Type B pancreatic cell (in vitro differentiated cells): ENCODE data around the gene RNF144A. TPM values are rescaled to one million over a fixed set of nuclear protein-coding genes. Genes with fewer than 3 reads are reported as not detected.
A peak's percentile ranks its signal among the peaks of the same experiment; 100 is the strongest.

Experiments used
- DNase-seq: peaks from one replicate; pipeline ENCODE4 v3.0.0; 2021; ENCODE audit warnings: mixed read lengths; ENCODE audit not compliant: unreplicated experiment; ENCODE audit errors: extremely low spot score
- H3K27ac Mint-ChIP-seq: 2 replicates; pipeline ENCODE4 v1.8.0; 2021; ENCODE audit warnings: mild to moderate bottlenecking, mixed read lengths
- H3K27me3 Mint-ChIP-seq: 2 replicates; pipeline ENCODE4 v1.8.0; 2021; ENCODE audit warnings: mixed read lengths
- H3K36me3 Mint-ChIP-seq: 2 replicates; pipeline ENCODE4 v1.8.0; 2021; ENCODE audit warnings: mixed read lengths
- H3K4me1 Mint-ChIP-seq: one replicate; pipeline ENCODE4 v1.8.0; 2021; ENCODE audit warnings: mixed read lengths; ENCODE audit not compliant: unreplicated experiment
- H3K4me3 Mint-ChIP-seq: 2 replicates; pipeline ENCODE4 v1.8.0; 2021; ENCODE audit warnings: mild to moderate bottlenecking, mixed read lengths
- H3K9me3 Mint-ChIP-seq: 2 replicates; pipeline ENCODE4 v1.8.0; 2021; ENCODE audit warnings: mixed read lengths
- CTCF ChIP-seq: fragments of 200-600 bp; sonication (generic); conservative IDR thresholded peaks from 2 replicates; pipeline ENCODE4 v1.5.0; 2021; ENCODE audit warnings: antibody characterized with exemption, mild to moderate bottlenecking
- total RNA-seq: library from RNA; stranded (reverse); gene quantifications from 2 replicates; pipeline ENCODE4 v1.2.1, GENCODE V29; 2021; ENCODE audit warnings: low replicate concordance

Gene RNF144A
- total RNA-seq, 1 donor from 2014 or later = 35.6 TPM

DNA sequence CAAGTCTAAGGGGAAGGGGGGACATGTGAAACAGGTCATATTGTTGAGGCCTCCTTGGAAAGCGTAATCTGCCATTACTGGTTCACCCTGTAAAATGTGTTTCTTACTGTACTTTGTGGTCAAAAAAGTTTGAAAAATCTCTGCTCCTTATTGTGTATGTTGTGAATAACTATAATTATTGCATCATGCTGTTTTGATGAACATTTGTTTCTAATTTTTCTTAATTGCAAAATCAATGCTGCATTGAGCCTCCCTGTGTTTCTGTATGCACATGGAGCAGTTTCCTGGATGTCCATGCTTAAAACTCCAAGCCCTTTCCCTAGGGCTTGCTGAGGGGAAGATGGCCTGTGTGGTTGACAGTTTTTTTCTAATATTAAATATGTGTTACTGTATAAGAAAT is 158.6 kb downstream of the RNF144A start:
- Mint-ChIP-seq H3K4me3 (no peak overlapping the region), H3K9me3 (no peaks in the 10 kb centered on the region), H3K27ac (no peak overlapping the region), H3K36me3 (peaks cover 8% of the 10 kb centered on the region), H3K4me1 (no peaks in the 10 kb centered on the region), H3K27me3 (no peaks in the 10 kb centered on the region)
- DNase-seq = no peak
- no peak for TF ChIP-seq CTCF

GRCh38 chr2:7077660-7078267 is 160.6 kb downstream of the RNF144A start:
- no peak for DNase-seq
- peaks cover 8% of the 10 kb centered on the region for H3K36me3 Mint-ChIP-seq
- H3K27ac Mint-ChIP-seq = no peak overlapping the region
- H3K27me3 Mint-ChIP-seq = no peaks in the 10 kb centered on the region
- no peaks in the 10 kb centered on the region for H3K4me1 Mint-ChIP-seq
- no peak overlapping the region for H3K4me3 Mint-ChIP-seq
- no peak for TF ChIP-seq CTCF
- H3K9me3 Mint-ChIP-seq = no peaks in the 10 kb centered on the region

DNA sequence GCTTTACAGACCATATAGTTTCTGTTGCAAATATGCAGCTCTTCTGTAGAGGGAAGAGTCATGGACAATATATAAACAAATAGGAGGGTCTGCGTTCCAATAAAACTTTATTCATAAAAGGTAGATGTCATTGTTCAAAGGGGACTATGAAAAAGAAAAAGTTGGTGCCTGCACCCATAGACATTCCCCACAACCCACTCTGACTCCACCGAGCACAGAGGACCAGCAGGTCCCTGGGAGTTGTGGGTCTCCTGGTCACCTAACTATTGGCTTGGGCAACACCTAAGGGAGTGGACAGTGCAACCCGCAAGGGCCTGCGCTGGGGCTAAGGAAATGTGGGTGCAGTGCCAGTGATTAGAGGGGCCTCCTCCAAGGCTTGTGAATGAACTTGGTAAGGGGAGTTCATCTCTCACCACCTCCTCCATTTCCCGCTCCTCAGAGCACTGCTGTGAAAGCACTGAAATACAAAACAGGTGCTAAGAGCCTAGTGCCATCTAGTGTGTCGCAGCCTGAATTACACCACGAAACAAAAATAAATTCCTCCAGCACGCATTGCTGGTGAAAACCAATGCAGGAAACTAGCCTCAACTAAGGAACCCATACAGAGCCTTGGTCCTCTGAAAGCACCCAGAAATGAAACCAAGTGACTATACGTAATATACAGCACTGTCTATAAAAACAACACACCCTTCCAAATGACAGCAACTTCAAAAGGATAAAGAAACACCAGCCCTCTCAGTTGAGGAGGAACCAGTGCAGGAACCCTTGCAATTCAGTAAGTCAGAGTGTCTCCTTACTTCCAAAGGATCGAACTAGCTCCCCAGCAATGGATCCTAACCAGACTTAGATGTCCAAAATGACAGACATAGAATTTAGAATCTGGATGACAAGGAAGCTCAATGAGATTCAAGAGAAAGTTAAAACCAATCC is 166.6 kb downstream of the RNF144A start:
- Mint-ChIP-seq H3K27ac (no peak overlapping the region), H3K9me3 (peaks cover 8% of the 10 kb centered on the region), H3K27me3 (peaks cover 2% of the 10 kb centered on the region), H3K4me3 (no peak overlapping the region), H3K4me1 (no peaks in the 10 kb centered on the region), H3K36me3 (peaks cover 5% of the 10 kb centered on the region)
- TF ChIP-seq CTCF = peak; percentile 76
- DNase-seq = no peak

GRCh38 chr2:7084601-7085000 is 167.4 kb downstream of the RNF144A start:
- Mint-ChIP-seq H3K4me3 (no peak overlapping the region), H3K36me3 (peaks cover 5% of the 10 kb centered on the region), H3K27ac (no peak overlapping the region), H3K9me3 (peaks cover 8% of the 10 kb centered on the region), H3K27me3 (peaks cover 2% of the 10 kb centered on the region), H3K4me1 (no peaks in the 10 kb centered on the region)
- DNase-seq = no peak
- TF ChIP-seq CTCF = no peak

DNA sequence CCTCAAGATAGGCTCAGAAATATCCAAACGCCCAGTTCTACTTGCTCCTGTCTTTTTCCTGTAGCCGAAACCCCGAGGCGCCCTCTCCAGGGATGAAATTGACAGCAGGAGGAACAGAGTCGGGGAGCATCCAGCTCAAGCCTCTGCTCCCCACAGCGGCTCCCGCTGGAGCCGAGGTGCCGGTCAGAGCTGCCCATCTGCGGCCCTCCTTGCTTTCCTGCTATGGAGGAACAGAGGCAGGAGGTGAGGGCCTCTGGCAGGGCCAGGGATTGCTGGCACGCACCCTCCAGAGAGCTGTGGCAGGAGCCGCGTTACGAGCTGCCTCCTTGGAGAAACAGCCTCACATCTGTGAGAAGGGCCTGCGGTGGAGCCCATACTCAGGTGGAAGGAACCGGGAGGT is 172.1 kb downstream of the RNF144A start:
- Mint-ChIP-seq H3K36me3 (peaks cover under 1% of the 10 kb centered on the region), H3K27me3 (no peaks in the 10 kb centered on the region), H3K4me3 (no peak overlapping the region), H3K4me1 (peaks cover 9% of the 10 kb centered on the region), H3K27ac (no peak overlapping the region), H3K9me3 (peaks cover 3% of the 10 kb centered on the region)
- DNase-seq = no peak
- no peak for TF ChIP-seq CTCF
